ENCODE measurements around the gene EIF4EBP2.

DNA sequence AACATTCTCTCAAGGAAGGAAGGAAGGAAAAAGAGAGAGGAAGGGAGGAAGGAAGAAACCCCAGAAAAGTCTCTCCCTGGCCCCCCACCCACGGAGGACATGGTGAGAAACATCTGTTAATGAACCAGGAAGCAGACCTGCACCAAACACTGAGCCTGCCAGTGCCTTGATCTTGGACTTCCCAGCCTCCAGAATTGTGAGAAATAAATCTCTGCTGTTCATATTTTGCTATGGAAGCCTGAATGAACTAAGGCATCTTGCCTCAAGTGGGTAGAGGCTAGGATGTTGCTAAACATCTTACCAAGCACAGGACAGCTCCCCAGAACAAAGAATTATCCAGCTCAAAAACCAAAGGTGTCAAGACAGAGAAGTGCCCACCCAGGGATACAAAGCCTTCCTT lies 40.7 kb upstream of the EIF4EBP2 start:
- no peak for TF ChIP-seq POLR2AphosphoS5 (IDR thresholded peaks at IDR 0.05; ENCODE audit: insufficient read depth, low read depth, low read length)
- TF ChIP-seq, protein P1, sequence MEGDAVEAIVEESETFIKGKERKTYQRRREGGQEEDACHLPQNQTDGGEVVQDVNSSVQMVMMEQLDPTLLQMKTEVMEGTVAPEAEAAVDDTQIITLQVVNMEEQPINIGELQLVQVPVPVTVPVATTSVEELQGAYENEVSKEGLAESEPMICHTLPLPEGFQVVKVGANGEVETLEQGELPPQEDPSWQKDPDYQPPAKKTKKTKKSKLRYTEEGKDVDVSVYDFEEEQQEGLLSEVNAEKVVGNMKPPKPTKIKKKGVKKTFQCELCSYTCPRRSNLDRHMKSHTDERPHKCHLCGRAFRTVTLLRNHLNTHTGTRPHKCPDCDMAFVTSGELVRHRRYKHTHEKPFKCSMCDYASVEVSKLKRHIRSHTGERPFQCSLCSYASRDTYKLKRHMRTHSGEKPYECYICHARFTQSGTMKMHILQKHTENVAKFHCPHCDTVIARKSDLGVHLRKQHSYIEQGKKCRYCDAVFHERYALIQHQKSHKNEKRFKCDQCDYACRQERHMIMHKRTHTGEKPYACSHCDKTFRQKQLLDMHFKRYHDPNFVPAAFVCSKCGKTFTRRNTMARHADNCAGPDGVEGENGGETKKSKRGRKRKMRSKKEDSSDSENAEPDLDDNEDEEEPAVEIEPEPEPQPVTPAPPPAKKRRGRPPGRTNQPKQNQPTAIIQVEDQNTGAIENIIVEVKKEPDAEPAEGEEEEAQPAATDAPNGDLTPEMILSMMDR (IDR thresholded peaks at IDR 0.05; ENCODE audit: extremely low read depth in 1 of 2, insufficient read depth in 1 of 2, low read depth in 1 of 2, low read length in 2 of 2) = no peak
- no peak for TF ChIP-seq POLR2A (IDR thresholded peaks at IDR 0.05; ENCODE audit: low read depth, low read length)
- no peak for TF ChIP-seq EZH2 (IDR thresholded peaks at IDR 0.05; ENCODE audit: borderline replicate concordance, low read depth, low read length, severe bottlenecking)
- TF ChIP-seq, protein P2, sequence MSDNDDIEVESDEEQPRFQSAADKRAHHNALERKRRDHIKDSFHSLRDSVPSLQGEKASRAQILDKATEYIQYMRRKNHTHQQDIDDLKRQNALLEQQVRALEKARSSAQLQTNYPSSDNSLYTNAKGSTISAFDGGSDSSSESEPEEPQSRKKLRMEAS (IDR thresholded peaks at IDR 0.05; ENCODE audit: insufficient read depth, insufficient read length) = no peak
- TF ChIP-seq FOS (IDR thresholded peaks at IDR 0.05; ENCODE audit: borderline replicate concordance, insufficient read depth, low read length) = no peak

Measured in endothelial cell of umbilical vein (primary cell).